AG04450 (cell line): ENCODE measurements around the gene EZH2. TPM values are rescaled to one million over a fixed set of nuclear protein-coding genes. Genes with fewer than 3 reads are reported as not detected.
A peak's percentile ranks its signal among the peaks of the same experiment; 100 is the strongest.

ENCODE experiments used
- CTCF ChIA-PET: fragments of 300-600, 350-600 bp; formaldehyde crosslinking; extraction: SDS; loops from one replicate; lab custom pipeline; 2022; ENCODE audit warnings: antibody characterized with exemption, inconsistent platforms; lab: Charles Lee
- POLR2A ChIA-PET: fragments of 350-600 bp; formaldehyde crosslinking; extraction: SDS; loops from one replicate; lab custom pipeline; 2021; ENCODE audit warnings: antibody characterized with exemption, inconsistent platforms; lab: Yijun Ruan, JAX
- DNase-seq: peaks from one replicate; pipeline ENCODE4 v3.0.0-alpha.2; 2011; ENCODE audit warnings: low read depth, low spot score
- H3K27ac ChIP-seq: one replicate; pipeline ENCODE4 v1.5.1; 2012; ENCODE audit warnings: low read depth, low read length, control low read depth
- H3K27me3 ChIP-seq: one replicate; pipeline ENCODE4 v1.6.0; 2012; ENCODE audit warnings: low read length; ENCODE audit not compliant: control insufficient read depth, insufficient read depth
- H3K4me3 ChIP-seq: 2 replicates; pipeline ENCODE4 v1.5.1; 2011; ENCODE audit warnings: mild to moderate bottlenecking, low read depth, low read length, control low read depth
- H3K9me3 ChIP-seq: 2 replicates; pipeline ENCODE4 v1.5.1; 2012; ENCODE audit warnings: low read length; ENCODE audit not compliant: control insufficient read depth, insufficient read depth
- CTCF ChIP-seq: IDR thresholded peaks from 2 replicates; pipeline ENCODE4 v1.5.1; 2011; ENCODE audit warnings: low read depth, low read length, control low read depth, inconsistent platforms
- polyA plus RNA-seq: library from polyadenylated mRNA; depleted of rRNA; stranded (reverse); fragments of >200 nt; gene quantifications from 2 replicates; pipeline ENCODE4 v1.2.3, GENCODE V29; 2011

EZH2 gene
- polyA plus RNA-seq, 1 experiment = 17.0 TPM

GRCh38 chr7:148888300-148888699 lies 4.2 kb upstream of the EZH2 start:
- Histone ChIP-seq H3K27ac (no peak overlapping the region), H3K27me3 (no peaks in the 10 kb centered on the region), H3K4me3 (no peak overlapping the region), H3K9me3 (no peaks in the 10 kb centered on the region; the same call in 1 of the 2 replicates)
- CTCF ChIA-PET = no interaction called here
- DNase-seq = no peak
- TF ChIP-seq CTCF = no peak
- POLR2A ChIA-PET = no interaction called here

- ChIA-PET POLR2A (no interaction called here), CTCF (interaction anchor here (1.1 kb wide), 1 partner anchor 76 kb away, joined by 5 read pairs; no protein-coding TSS in a partner anchor)
- Histone ChIP-seq H3K27me3 (no peaks in the 10 kb centered on the region), H3K4me3 (no peak overlapping the region), H3K9me3 (no peaks in the 10 kb centered on the region; the same call in 1 of the 2 replicates), H3K27ac (no peak overlapping the region)
- no peak for TF ChIP-seq CTCF
- no peak for DNase-seq
Measured at GRCh38 chr7:148886844-148887243, 2.8 kb upstream of the EZH2 start.

GRCh38 chr7:148884299-148885022 lies 370 bp upstream of the EZH2 start:
- Histone ChIP-seq H3K27ac (peak overlapping the region; percentile 52), H3K4me3 (peak overlapping the region; percentile 76), H3K27me3 (no peaks in the 10 kb centered on the region), H3K9me3 (no peaks in the 10 kb centered on the region; the same call in 1 of the 2 replicates)
- POLR2A ChIA-PET = no interaction called here
- no peak for TF ChIP-seq CTCF
- CTCF ChIA-PET = interaction anchor here (0.6 kb wide), 1 partner anchor 300 kb away, joined by 3 read pairs; no protein-coding TSS in a partner anchor
- DNase-seq = peak; percentile 69

- Histone ChIP-seq H3K27ac (no peak overlapping the region), H3K4me3 (peak overlapping the region; percentile 65), H3K27me3 (no peaks in the 10 kb centered on the region), H3K9me3 (no peaks in the 10 kb centered on the region; the same call in 1 of the 2 replicates)
- no peak for TF ChIP-seq CTCF
- CTCF ChIA-PET = interaction anchor here (1.1 to 1.6 kb wide), 3 partner anchors 27 to 79 kb away, joined by 5 to 7 read pairs (median 6); no protein-coding TSS in a partner anchor
- POLR2A ChIA-PET = interaction anchor here (1.1 to 1.4 kb wide), 2 partner anchors 10 to 58 kb away, joined by 3 to 5 read pairs; no protein-coding TSS in a partner anchor
- DNase-seq = no peak
Measured at GRCh38 chr7:148883266-148884048, 634 bp downstream of the EZH2 start.
